Suprapubic skin (tissue), 4 donors: ENCODE measurements around the gene CSRP1.

Source experiments
- CTCF ChIP-seq, 2 donors: fragments of 200-600 bp in 1 of 2; fragments of 450-650 bp in 1 of 2; sonication (generic) in 1 of 2; IDR thresholded peaks; one replicate each; pipeline ENCODE4 v1.5.1; 2016 to 2019; ENCODE audit warnings: antibody characterized with exemption in 2 of 2, mild to moderate bottlenecking in 1 of 2, moderate library complexity in 1 of 2
- EP300 ChIP-seq: sonication (generic); formaldehyde crosslinking; IDR thresholded peaks from one replicate; pipeline ENCODE4 v1.6.1; 2017; ENCODE audit warnings: antibody characterized with exemption
- POLR2A ChIP-seq, 2 donors: fragments of 450-650 bp; IDR thresholded peaks; one replicate each; pipeline ENCODE4 v1.6.1; 2017; ENCODE audit warnings: antibody characterized with exemption in 2 of 2, mild to moderate bottlenecking in 2 of 2, moderate library complexity in 2 of 2
- POLR2AphosphoS5 ChIP-seq, 3 donors: sonication (generic); formaldehyde crosslinking; IDR thresholded peaks; one replicate each; pipeline ENCODE4 v1.6.1; 2017; ENCODE audit warnings: antibody characterized with exemption in 3 of 3

GRCh38 chr1:201552941-201553351 lies 46.0 kb upstream of the CSRP1 start:
- TF ChIP-seq CTCF (IDR thresholded peaks at IDR 0.05) (no peak), POLR2A (IDR thresholded peaks at IDR 0.05) (no peak), EP300 (no peak), POLR2AphosphoS5 (IDR thresholded peaks at IDR 0.05) (no peak)
